Natural killer cell (primary cell): ENCODE results near the gene TFB1M. TPM values are rescaled to one million over a fixed set of nuclear protein-coding genes. Genes with fewer than 3 reads are reported as not detected.

Experiments
- ATAC-seq, 3 donors: fragments of 150-1000 bp in 2 of 3; fragments of 200-7000 bp in 1 of 3; cut with Tn5 transposase; 1 replicate in 1 of 3; 2 replicates in 2 of 3; pipeline ENCODE4 v1.10.0; 2021; ENCODE audit warnings: mild to moderate bottlenecking in 2 of 3, moderate library complexity in 2 of 3
- DNase-seq, 2 donors: peaks; one replicate each; pipeline versions ENCODE4 v3.0.0 to v3.0.0-alpha.2; 2013 to 2021; ENCODE audit warnings: mixed read lengths in 1 of 2
- H3K27ac ChIP-seq: one replicate; pipeline ENCODE4 v1.5.1; 2013; ENCODE audit warnings: mild to moderate bottlenecking, low read length
- H3K27me3 ChIP-seq: one replicate; pipeline ENCODE4 v1.6.1; 2013; ENCODE audit warnings: low read length; ENCODE audit not compliant: control insufficient read depth, insufficient read depth
- H3K36me3 ChIP-seq: one replicate; pipeline ENCODE4 v1.6.1; 2013; ENCODE audit warnings: low read length; ENCODE audit not compliant: control insufficient read depth, insufficient read depth
- H3K4me1 ChIP-seq: one replicate; pipeline ENCODE4 v1.6.1; 2013; ENCODE audit warnings: low read length; ENCODE audit not compliant: control insufficient read depth, insufficient read depth
- H3K4me3 ChIP-seq: one replicate; pipeline ENCODE4 v1.5.1; 2013; ENCODE audit warnings: low read length
- H3K9me3 ChIP-seq: one replicate; pipeline ENCODE4 v1.6.1; 2013; ENCODE audit warnings: low read length; ENCODE audit not compliant: control insufficient read depth, insufficient read depth
- H3K27ac Mint-ChIP-seq, 2 donors: one replicate each; pipeline ENCODE4 v1.8.0; 2022; ENCODE audit warnings: mild to moderate bottlenecking in 2 of 2, mixed read lengths in 2 of 2, moderate library complexity in 1 of 2
- H3K27me3 Mint-ChIP-seq, 2 donors: one replicate each; pipeline ENCODE4 v1.8.0; 2022; ENCODE audit warnings: low read depth in 2 of 2, mixed read lengths in 2 of 2
- H3K36me3 Mint-ChIP-seq: one replicate; pipeline ENCODE4 v1.8.0; 2022; ENCODE audit warnings: mixed read lengths
- H3K4me1 Mint-ChIP-seq, 2 donors: one replicate each; pipeline ENCODE4 v1.8.0; 2022; ENCODE audit warnings: mixed read lengths in 2 of 2
- H3K4me3 Mint-ChIP-seq: one replicate; pipeline ENCODE4 v1.8.0; 2022; ENCODE audit warnings: mild to moderate bottlenecking, moderate library complexity, mixed read lengths
- H3K9me3 Mint-ChIP-seq, 2 donors: one replicate each; pipeline ENCODE4 v1.8.0; 2022; ENCODE audit warnings: mixed read lengths in 2 of 2
- CTCF ChIP-seq: fragments of 200-600 bp; IDR thresholded peaks from one replicate; pipeline ENCODE4 v1.8.0; 2022; ENCODE audit warnings: antibody characterized with exemption
- WGBS: methylation state at CpG from one replicate; pipeline ENCODE4 v1.1.7; 2013; ENCODE audit warnings: missing lambda C conversion rate; ENCODE audit not compliant: insufficient coverage; 5-methylcytosine and 5-hydroxymethylcytosine counted together
- intact Hi-C: fragments of 100-400 bp; cut with micrococcal nuclease; formaldehyde crosslinking; loops from one replicate; pipeline ENCODE4 v1.14.2; 2022
- total RNA-seq, 4 donors: library from RNA; stranded (reverse); fragments of 120-200 nt in 1 of 4; gene quantifications; one replicate each; pipeline versions ENCODE4 v1.2.3 to v1.2.4, GENCODE V29; 2013 to 2022

TFB1M gene
- total RNA-seq, 3 donors from 2014 or later (not counting 1 experiment from before 2014, with no cell fraction given) = 14.1 to 20.1 (median 17.1) TPM

GRCh38 chr6:155349129-155349528 is 34.8 kb upstream of the TFB1M start:
- no peak for ATAC-seq
- no peak overlapping the region for H3K4me3 ChIP-seq
- H3K36me3 Mint-ChIP-seq = peaks cover 24% of the 10 kb centered on the region
- H3K4me3 Mint-ChIP-seq = no peak overlapping the region
- H3K27me3 Mint-ChIP-seq = peaks cover 0 to 13% of the 10 kb centered on the region in 2 donors
- WGBS = 96% methylated on average over 2 of the region's 2 CpGs
- DNase-seq = no peak
- peaks cover 11% of the 10 kb centered on the region for H3K9me3 ChIP-seq
- no peaks in the 10 kb centered on the region for H3K36me3 ChIP-seq
- no peak overlapping the region for H3K27ac Mint-ChIP-seq
- no peaks in the 10 kb centered on the region for H3K27me3 ChIP-seq
- H3K4me1 ChIP-seq = no peaks in the 10 kb centered on the region
- no peak for TF ChIP-seq CTCF
- H3K9me3 Mint-ChIP-seq = peaks cover 2 to 13% of the 10 kb centered on the region in 2 donors
- H3K27ac ChIP-seq = no peak overlapping the region
- no peaks in the 10 kb centered on the region for H3K4me1 Mint-ChIP-seq
- intact Hi-C loops = no loop called here

GRCh38 chr6:155347800-155348199 is 33.5 kb upstream of the TFB1M start:
- H3K27me3 Mint-ChIP-seq = peaks cover 0 to 13% of the 10 kb centered on the region in 2 donors
- no peak for ATAC-seq
- Histone ChIP-seq H3K4me1 (no peaks in the 10 kb centered on the region), H3K27me3 (no peaks in the 10 kb centered on the region), H3K9me3 (no peaks in the 10 kb centered on the region), H3K27ac (no peak overlapping the region), H3K4me3 (no peak overlapping the region), H3K36me3 (no peaks in the 10 kb centered on the region)
- H3K4me3 Mint-ChIP-seq = no peak overlapping the region
- no peaks in the 10 kb centered on the region for H3K4me1 Mint-ChIP-seq
- no peak for TF ChIP-seq CTCF
- H3K9me3 Mint-ChIP-seq = peaks cover 2 to 12% of the 10 kb centered on the region in 2 donors
- no peak overlapping the region for H3K27ac Mint-ChIP-seq
- peaks cover 17% of the 10 kb centered on the region for H3K36me3 Mint-ChIP-seq
- intact Hi-C loops = no loop called here
- WGBS = 85% methylated on average over 1 of the region's 1 CpG
- DNase-seq = no peak

- Mint-ChIP-seq H3K9me3 (peaks cover 2 to 12% of the 10 kb centered on the region in 2 donors), H3K4me1 (no peaks in the 10 kb centered on the region), H3K4me3 (no peak overlapping the region), H3K27ac (no peak overlapping the region), H3K27me3 (peaks cover 0 to 13% of the 10 kb centered on the region in 2 donors), H3K36me3 (peaks cover 17% of the 10 kb centered on the region)
- intact Hi-C loops = no loop called here
- ATAC-seq = no peak
- Histone ChIP-seq H3K36me3 (no peaks in the 10 kb centered on the region), H3K9me3 (no peaks in the 10 kb centered on the region), H3K27me3 (no peaks in the 10 kb centered on the region), H3K27ac (no peak overlapping the region), H3K4me3 (no peak overlapping the region), H3K4me1 (no peaks in the 10 kb centered on the region)
- TF ChIP-seq CTCF = no peak
- no peak for DNase-seq
Observed at GRCh38 chr6:155346957-155347356, 32.7 kb upstream of the TFB1M start.

- H3K9me3 ChIP-seq = peaks cover 8% of the 10 kb centered on the region
- H3K36me3 ChIP-seq = no peaks in the 10 kb centered on the region
- no peak overlapping the region for H3K4me3 ChIP-seq
- H3K27ac ChIP-seq = no peak overlapping the region
- no peak overlapping the region for H3K27ac Mint-ChIP-seq
- peaks cover 0 to 11% of the 10 kb centered on the region in 2 donors for H3K27me3 Mint-ChIP-seq
- no peaks in the 10 kb centered on the region for H3K4me1 ChIP-seq
- no peaks in the 10 kb centered on the region for H3K27me3 ChIP-seq
- peaks cover 0 to 5% of the 10 kb centered on the region in 2 donors for H3K4me1 Mint-ChIP-seq
- TF ChIP-seq CTCF = no peak
- no CpG with 5 or more reads among the region's 2 CpGs for WGBS
- ATAC-seq = no peak
- DNase-seq = no peak
- H3K9me3 Mint-ChIP-seq = peaks cover 2 to 16% of the 10 kb centered on the region in 2 donors
- H3K36me3 Mint-ChIP-seq = peaks cover 23% of the 10 kb centered on the region
- no peak overlapping the region for H3K4me3 Mint-ChIP-seq
- intact Hi-C loops = no loop called here
Observed at GRCh38 chr6:155344341-155345006, 30.2 kb upstream of the TFB1M start.
